ENCODE data around the gene RXYLT1.
"Not testable (repeated sequence)": the region's sequence is repeated elsewhere in the genome, so short reads cannot be mapped to it uniquely, and the experiment has no call there.

The RXYLT1 gene

DNA sequence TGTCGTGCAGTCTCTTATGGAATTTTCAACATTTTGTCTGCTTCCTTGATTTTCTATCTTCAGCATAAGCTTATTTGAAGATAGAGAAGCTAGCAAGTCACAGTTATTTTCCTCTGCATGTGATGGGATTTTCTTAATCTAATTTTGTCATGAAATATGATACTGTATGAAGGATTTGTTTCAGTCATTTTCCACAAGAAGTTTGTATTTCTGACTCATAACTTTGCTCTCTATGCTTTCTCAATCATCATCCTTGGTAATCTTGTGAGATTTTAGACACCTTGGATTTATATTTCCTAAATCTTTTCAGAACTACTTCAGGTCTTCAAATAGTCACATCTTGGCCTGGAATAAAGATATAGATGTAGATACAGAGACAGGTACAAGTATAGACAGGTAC is 38.3 kb upstream of the RXYLT1 start:
- H3K79me1 ChIP-seq (ENCODE audit: low read length); H2BK120ac ChIP-seq (ENCODE audit: insufficient read depth, low read length, poor library complexity); H3K14ac ChIP-seq (ENCODE audit: low read length); H4K91ac ChIP-seq (ENCODE audit: low read depth, low read length); H3K9ac ChIP-seq (ENCODE audit: low read length); H3K4ac ChIP-seq (ENCODE audit: low read depth, low read length); H3K9me3 ChIP-seq (ENCODE audit: insufficient read depth, low read depth, low read length); H3K79me2 ChIP-seq (ENCODE audit: control insufficient read depth, insufficient read depth, low read length, poor library complexity); H3K4me2 ChIP-seq (ENCODE audit: low read length); H3K18ac ChIP-seq (ENCODE audit: low read length); H3K27ac ChIP-seq (ENCODE audit: low read depth, low read length); DNase-seq; H2BK5ac ChIP-seq (ENCODE audit: low read depth, low read length, poor library complexity); H2BK12ac ChIP-seq (ENCODE audit: low read length); H3K4me1 ChIP-seq (ENCODE audit: control insufficient read depth in 1 of 2, insufficient read depth in 2 of 2, low read length in 2 of 2); H3K4me3 ChIP-seq (ENCODE audit: low read depth, low read length); H4K8ac ChIP-seq (ENCODE audit: low read depth, low read length); H3K27me3 ChIP-seq (ENCODE audit: insufficient read depth, low read length); H3K23ac ChIP-seq (ENCODE audit: low read length); H4K12ac ChIP-seq (ENCODE audit: low read depth, low read length); H3K36me3 ChIP-seq (ENCODE audit: control insufficient read depth in 1 of 2, insufficient read depth in 2 of 2, low read length in 2 of 2); H2AFZ ChIP-seq (ENCODE audit: insufficient read depth, low read length, poor library complexity); H2AK5ac ChIP-seq (ENCODE audit: low read length): not testable (repeated sequence)
- WGBS (ENCODE audit: extremely low coverage, insufficient coverage, insufficient read length), result no CpG with 5 or more reads among the region's 1 CpG

DNA sequence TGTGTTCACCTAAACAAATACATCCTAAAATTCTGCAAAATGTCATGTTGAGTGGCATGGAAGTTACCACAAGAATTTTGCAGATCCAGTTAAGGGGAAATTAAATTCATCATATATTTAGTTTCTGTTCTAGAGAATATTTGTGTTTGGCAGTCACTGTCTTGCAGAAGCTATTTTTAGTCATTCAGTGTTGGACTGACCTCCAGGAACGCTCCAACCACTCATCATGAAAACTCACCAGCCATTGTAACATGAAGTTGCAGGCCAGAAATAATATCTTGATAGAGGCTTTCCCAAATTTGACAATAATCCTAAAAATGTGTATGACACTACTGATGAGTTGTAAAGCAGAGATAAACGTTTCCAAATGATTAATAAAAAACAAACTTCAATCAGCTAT is 35.6 kb upstream of the RXYLT1 start:
- not testable (repeated sequence) for H3K36me3 ChIP-seq (ENCODE audit: control insufficient read depth in 1 of 2, insufficient read depth in 2 of 2, low read length in 2 of 2); H3K79me2 ChIP-seq (ENCODE audit: control insufficient read depth, insufficient read depth, low read length, poor library complexity); H3K79me1 ChIP-seq (ENCODE audit: low read length); H2BK5ac ChIP-seq (ENCODE audit: low read depth, low read length, poor library complexity); H3K9ac ChIP-seq (ENCODE audit: low read length); H3K18ac ChIP-seq (ENCODE audit: low read length); H3K4me1 ChIP-seq (ENCODE audit: control insufficient read depth in 1 of 2, insufficient read depth in 2 of 2, low read length in 2 of 2); H3K27me3 ChIP-seq (ENCODE audit: insufficient read depth, low read length); H3K4ac ChIP-seq (ENCODE audit: low read depth, low read length); DNase-seq; H4K12ac ChIP-seq (ENCODE audit: low read depth, low read length); H3K23ac ChIP-seq (ENCODE audit: low read length); H3K27ac ChIP-seq (ENCODE audit: low read depth, low read length); H2AFZ ChIP-seq (ENCODE audit: insufficient read depth, low read length, poor library complexity); H3K4me3 ChIP-seq (ENCODE audit: low read depth, low read length); H4K8ac ChIP-seq (ENCODE audit: low read depth, low read length); H3K14ac ChIP-seq (ENCODE audit: low read length); H2BK120ac ChIP-seq (ENCODE audit: insufficient read depth, low read length, poor library complexity); H2BK12ac ChIP-seq (ENCODE audit: low read length); H3K4me2 ChIP-seq (ENCODE audit: low read length); H2AK5ac ChIP-seq (ENCODE audit: low read length); H4K91ac ChIP-seq (ENCODE audit: low read depth, low read length); H3K9me3 ChIP-seq (ENCODE audit: insufficient read depth, low read depth, low read length)
- WGBS (ENCODE audit: extremely low coverage, insufficient coverage, insufficient read length), result no CpG with 5 or more reads among the region's 2 CpGs

DNA sequence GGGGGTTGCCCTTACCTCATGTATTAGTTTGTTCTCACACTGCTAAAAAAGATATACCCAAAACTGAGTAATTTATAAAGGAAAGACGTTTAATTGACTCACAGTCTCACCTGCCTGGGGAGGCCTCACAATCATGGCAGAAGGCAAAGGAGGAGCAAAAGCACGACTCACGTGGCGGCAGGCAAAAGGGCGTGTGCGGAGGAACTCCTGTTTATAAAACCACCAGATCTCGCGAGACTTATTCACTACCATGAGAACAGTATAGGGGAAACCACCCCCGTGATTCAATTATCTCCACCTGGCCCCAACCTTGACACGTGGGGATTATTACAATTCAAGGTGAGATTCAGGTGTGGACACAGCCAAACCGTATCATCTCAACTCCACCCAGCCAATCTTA is 33.2 kb upstream of the RXYLT1 start:
- not testable (repeated sequence) for H4K8ac ChIP-seq (ENCODE audit: low read depth, low read length)

DNA sequence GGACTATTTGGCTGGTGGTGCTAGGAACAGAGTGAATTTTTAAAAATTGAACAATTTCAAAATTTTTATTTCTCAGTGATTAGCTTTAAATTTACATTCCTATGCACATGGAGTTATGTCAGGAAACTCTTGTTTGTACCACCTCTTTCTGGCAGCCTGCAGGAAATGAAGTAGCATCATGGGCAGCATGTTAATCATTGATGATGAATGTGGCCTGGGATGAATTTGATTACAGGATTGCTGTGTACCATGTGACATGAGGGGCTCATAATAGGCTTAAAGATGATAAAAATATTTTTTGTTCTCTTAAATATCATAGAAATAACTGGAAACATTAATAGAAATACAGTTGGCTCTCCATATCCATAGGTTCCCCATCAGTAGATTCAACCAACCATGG is 32.6 kb upstream of the RXYLT1 start:
- not testable (repeated sequence) for H2AFZ ChIP-seq (ENCODE audit: insufficient read depth, low read length, poor library complexity); H3K4ac ChIP-seq (ENCODE audit: low read depth, low read length); H3K79me2 ChIP-seq (ENCODE audit: control insufficient read depth, insufficient read depth, low read length, poor library complexity); H4K12ac ChIP-seq (ENCODE audit: low read depth, low read length); H3K9ac ChIP-seq (ENCODE audit: low read length); H3K14ac ChIP-seq (ENCODE audit: low read length); H3K36me3 ChIP-seq (ENCODE audit: control insufficient read depth in 1 of 2, insufficient read depth in 2 of 2, low read length in 2 of 2); H3K79me1 ChIP-seq (ENCODE audit: low read length); H2BK12ac ChIP-seq (ENCODE audit: low read length); H3K4me3 ChIP-seq (ENCODE audit: low read depth, low read length); DNase-seq; H3K18ac ChIP-seq (ENCODE audit: low read length); H4K8ac ChIP-seq (ENCODE audit: low read depth, low read length); H3K9me3 ChIP-seq (ENCODE audit: insufficient read depth, low read depth, low read length); H3K4me2 ChIP-seq (ENCODE audit: low read length); H3K27me3 ChIP-seq (ENCODE audit: insufficient read depth, low read length); H2BK5ac ChIP-seq (ENCODE audit: low read depth, low read length, poor library complexity); H4K91ac ChIP-seq (ENCODE audit: low read depth, low read length); H2BK120ac ChIP-seq (ENCODE audit: insufficient read depth, low read length, poor library complexity); H2AK5ac ChIP-seq (ENCODE audit: low read length); H3K27ac ChIP-seq (ENCODE audit: low read depth, low read length); H3K4me1 ChIP-seq (ENCODE audit: control insufficient read depth in 1 of 2, insufficient read depth in 2 of 2, low read length in 2 of 2); H3K23ac ChIP-seq (ENCODE audit: low read length)

More for the DNA sequence above, 33.2 kb upstream of the RXYLT1 start:
- not testable (repeated sequence) for H3K4me3 ChIP-seq (ENCODE audit: low read depth, low read length); H3K27ac ChIP-seq (ENCODE audit: low read depth, low read length); H4K12ac ChIP-seq (ENCODE audit: low read depth, low read length); H4K91ac ChIP-seq (ENCODE audit: low read depth, low read length); DNase-seq; H3K9me3 ChIP-seq (ENCODE audit: insufficient read depth, low read depth, low read length); H3K79me1 ChIP-seq (ENCODE audit: low read length); H3K23ac ChIP-seq (ENCODE audit: low read length); H2AFZ ChIP-seq (ENCODE audit: insufficient read depth, low read length, poor library complexity); H3K4me1 ChIP-seq (ENCODE audit: control insufficient read depth in 1 of 2, insufficient read depth in 2 of 2, low read length in 2 of 2); H3K4me2 ChIP-seq (ENCODE audit: low read length); H3K36me3 ChIP-seq (ENCODE audit: control insufficient read depth in 1 of 2, insufficient read depth in 2 of 2, low read length in 2 of 2); H2BK12ac ChIP-seq (ENCODE audit: low read length); H2BK5ac ChIP-seq (ENCODE audit: low read depth, low read length, poor library complexity); H3K79me2 ChIP-seq (ENCODE audit: control insufficient read depth, insufficient read depth, low read length, poor library complexity); H2AK5ac ChIP-seq (ENCODE audit: low read length); H3K18ac ChIP-seq (ENCODE audit: low read length); H3K27me3 ChIP-seq (ENCODE audit: insufficient read depth, low read length); H3K9ac ChIP-seq (ENCODE audit: low read length); H2BK120ac ChIP-seq (ENCODE audit: insufficient read depth, low read length, poor library complexity); H3K14ac ChIP-seq (ENCODE audit: low read length); H3K4ac ChIP-seq (ENCODE audit: low read depth, low read length)
- no CpG with 5 or more reads among the region's 11 CpGs for WGBS (ENCODE audit: extremely low coverage, insufficient coverage, insufficient read length)

DNA sequence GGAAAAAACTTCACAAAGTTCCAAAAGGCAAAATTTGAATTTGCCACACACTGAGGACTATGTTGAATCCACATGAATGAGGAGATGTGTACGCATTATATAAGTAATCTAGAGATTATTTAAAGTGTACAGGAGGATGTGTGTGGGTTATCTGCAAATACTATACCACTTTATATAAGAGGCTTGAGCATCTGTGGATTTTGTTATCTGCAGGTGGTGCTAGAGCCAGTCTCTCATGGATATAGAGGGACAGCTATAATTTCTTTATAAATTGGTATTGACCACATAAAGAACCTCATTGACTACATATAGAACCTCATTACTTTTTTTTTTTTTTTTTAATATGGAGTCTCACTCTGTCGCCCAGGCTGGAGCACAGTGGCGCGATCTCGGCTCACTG is 32.2 kb upstream of the RXYLT1 start:
- Histone ChIP-seq H4K8ac (ENCODE audit: low read depth, low read length) (no peak overlapping the region), H3K14ac (ENCODE audit: low read length) (no peak overlapping the region), H3K79me2 (ENCODE audit: control insufficient read depth, insufficient read depth, low read length, poor library complexity) (no peaks in the 10 kb centered on the region), H3K9ac (ENCODE audit: low read length) (no peak overlapping the region), H2BK12ac (ENCODE audit: low read length) (no peak overlapping the region), H2BK5ac (ENCODE audit: low read depth, low read length, poor library complexity) (no peak overlapping the region), H2AFZ (ENCODE audit: insufficient read depth, low read length, poor library complexity) (no peak overlapping the region), H3K23ac (ENCODE audit: low read length) (no peak overlapping the region), H3K79me1 (ENCODE audit: low read length) (no peaks in the 10 kb centered on the region), H3K4me3 (ENCODE audit: low read depth, low read length) (no peak overlapping the region), H3K4me1 (ENCODE audit: control insufficient read depth in 1 of 2, insufficient read depth in 2 of 2, low read length in 2 of 2) (peaks cover 0 to 2% of the 10 kb centered on the region in 2 experiments), H3K18ac (ENCODE audit: low read length) (no peak overlapping the region), H3K4me2 (ENCODE audit: low read length) (no peak overlapping the region), H4K91ac (ENCODE audit: low read depth, low read length) (no peak overlapping the region), H3K36me3 (ENCODE audit: control insufficient read depth in 1 of 2, insufficient read depth in 2 of 2, low read length in 2 of 2) (no peaks in the 10 kb centered on the region), H3K9me3 (ENCODE audit: insufficient read depth, low read depth, low read length) (no peaks in the 10 kb centered on the region), H4K12ac (ENCODE audit: low read depth, low read length) (no peak overlapping the region), H3K27ac (ENCODE audit: low read depth, low read length) (no peak overlapping the region), H2AK5ac (ENCODE audit: low read length) (no peak overlapping the region), H2BK120ac (ENCODE audit: insufficient read depth, low read length, poor library complexity) (no peak overlapping the region), H3K4ac (ENCODE audit: low read depth, low read length) (no peak overlapping the region), H3K27me3 (ENCODE audit: insufficient read depth, low read length) (no peaks in the 10 kb centered on the region)
- WGBS (ENCODE audit: extremely low coverage, insufficient coverage, insufficient read length), result no CpG with 5 or more reads among the region's 5 CpGs
- no peak for DNase-seq
